A549 (cell line): ENCODE measurements around the gene WDR45B. TPM values are rescaled to one million over a fixed set of nuclear protein-coding genes. Genes with fewer than 3 reads are reported as not detected.

Source experiments
- ATAC-seq, 2 experiments: fragments of 200-7000 bp in 1 of 2; fragments of >200 bp in 1 of 2; cut with Nextera tagmentation in 1 of 2; cut with Tn5 transposase in 1 of 2; 3 replicates each; pipeline versions ENCODE4 v1.8.0 to v1.9.1; 2018 to 2020; ENCODE audit warnings: mild to moderate bottlenecking in 1 of 2, moderate library complexity in 1 of 2
- CTCF ChIA-PET: fragments of 300-600 bp; sonication (Branson Sonifier 250); formaldehyde crosslinking; extraction: SDS; loops from one replicate; lab custom pipeline; 2021; ENCODE audit warnings: antibody characterized with exemption, inconsistent platforms; lab: Yijun Ruan, JAX
- POLR2A ChIA-PET: fragments of 350-600 bp; formaldehyde crosslinking; extraction: SDS; loops from one replicate; lab custom pipeline; 2021; ENCODE audit warnings: antibody characterized with exemption, inconsistent platforms; lab: Yijun Ruan, JAX
- DNase-seq, 2 experiments: peaks; one replicate each; pipeline versions ENCODE4 v3.0.0 to v3.0.0-alpha.2; 2011 to 2016; ENCODE audit warnings: low read depth in 1 of 2, low spot score in 1 of 2
- FAIRE-seq: peaks from 2 replicates; lab custom pipeline; 2011; peaks lifted over from hg19 to GRCh38; lab: Jason Lieb, UNC
- H3K27ac ChIP-seq, 2 experiments: fragments of >200 bp; sonication (Bioruptor Twin); formaldehyde crosslinking; 3 replicates each; pipeline ENCODE4 v1.5.1; 2016 to 2017
- H3K4me1 ChIP-seq: fragments of >200 bp; sonication (Bioruptor Twin); formaldehyde crosslinking; 3 replicates; pipeline ENCODE4 v1.6.1; 2016
- H3K4me2 ChIP-seq: fragments of >200 bp; sonication (Bioruptor Twin); formaldehyde crosslinking; 3 replicates; pipeline ENCODE4 v1.6.1; 2016
- H3K4me3 ChIP-seq: fragments of >200 bp; sonication (Bioruptor Twin); formaldehyde crosslinking; 3 replicates; pipeline ENCODE4 v1.5.1; 2016
- H3K9me3 ChIP-seq: fragments of >200 bp; sonication (Bioruptor Twin); formaldehyde crosslinking; 3 replicates; pipeline ENCODE4 v1.6.1; 2016
- CHD4 ChIP-seq: fragments of 200-600 bp; sonication (generic); IDR thresholded peaks from 2 replicates; pipeline ENCODE4 v1.6.1; 2016; ENCODE audit warnings: antibody characterized with exemption, mild to moderate bottlenecking, borderline replicate concordance
- EHF ChIP-seq: fragments of 250-450 bp; sonication (Bioruptor Pico); IDR thresholded peaks from 2 replicates; pipeline ENCODE4 v1.5.0; 2020; ENCODE audit warnings: mild to moderate bottlenecking
- EP300 ChIP-seq, 2 experiments: fragments of >200 bp; sonication (Bioruptor Twin); formaldehyde crosslinking; IDR thresholded peaks; 2 replicates in 1 of 2; 3 replicates in 1 of 2; pipeline ENCODE4 v1.6.1; 2016 to 2017
- ESRRA ChIP-seq: fragments of 150-350 bp; IDR thresholded peaks from 2 replicates; pipeline ENCODE4 v1.6.1; 2014; ENCODE audit warnings: mild to moderate bottlenecking, low read length, borderline replicate concordance
- FOSL2 ChIP-seq, 2 experiments: fragments of 450-650 bp in 1 of 2; fragments of >200 bp in 1 of 2; sonication (Bioruptor Twin) in 1 of 2; formaldehyde crosslinking; IDR thresholded peaks; 2 replicates each; pipeline versions ENCODE4 v1.5.0 to v1.6.1; 2016 to 2020; ENCODE audit warnings: mild to moderate bottlenecking in 1 of 2, moderate library complexity in 1 of 2
- GATA3 ChIP-seq: IDR thresholded peaks from 2 replicates; pipeline ENCODE4 v1.6.1; 2012; ENCODE audit warnings: borderline replicate concordance
- HMGXB4 ChIP-seq: fragments of 250-450 bp; sonication (Bioruptor Pico); IDR thresholded peaks from 2 replicates; pipeline ENCODE4 v1.5.0; 2021; ENCODE audit warnings: mild to moderate bottlenecking, moderate library complexity, borderline replicate concordance
- JUN ChIP-seq, 2 experiments: fragments of >200 bp; sonication (Bioruptor Twin); formaldehyde crosslinking; IDR thresholded peaks; 2 replicates in 1 of 2; 3 replicates in 1 of 2; pipeline ENCODE4 v1.6.1; 2016 to 2017
- KDM1A ChIP-seq: fragments of 200-600 bp; sonication (generic); IDR thresholded peaks from 2 replicates; pipeline ENCODE4 v1.6.1; 2016; ENCODE audit warnings: low read depth, mild to moderate bottlenecking
- MAFK ChIP-seq: fragments of 450-650 bp; IDR thresholded peaks from 2 replicates; pipeline ENCODE4 v1.6.1; 2014; ENCODE audit not compliant: partially characterized antibody
- MYC ChIP-seq: IDR thresholded peaks from 2 replicates; pipeline ENCODE4 v1.6.1; 2012; ENCODE audit warnings: mild to moderate bottlenecking, inconsistent platforms, low read length, improper control_type of control experiment, borderline replicate concordance
- RAD21 ChIP-seq, 2 experiments: fragments of >200 bp in 1 of 2; sonication (Bioruptor Twin) in 1 of 2; formaldehyde crosslinking in 1 of 2; IDR thresholded peaks in 1 of 2; conservative IDR thresholded peaks in 1 of 2; 2 replicates in 1 of 2; 3 replicates in 1 of 2; pipeline ENCODE4 v1.6.1; 2012 to 2018; ENCODE audit warnings: inconsistent platforms in 1 of 2
- RARB ChIP-seq: fragments of 250-450 bp; sonication (Bioruptor Pico); IDR thresholded peaks from 2 replicates; pipeline ENCODE4 v1.8.0; 2021; ENCODE audit warnings: mild to moderate bottlenecking, moderate library complexity
- RCOR1 ChIP-seq: fragments of 150-350 bp; IDR thresholded peaks from 2 replicates; pipeline ENCODE4 v1.6.1; 2014; ENCODE audit warnings: antibody characterized with exemption, low read length, low read depth
- RNF2 ChIP-seq: fragments of 200-600 bp; sonication (generic); IDR thresholded peaks from 2 replicates; pipeline ENCODE4 v1.6.1; 2016; ENCODE audit warnings: low read depth, mild to moderate bottlenecking, antibody characterized with exemption, moderate library complexity, borderline replicate concordance
- ZNF302 ChIP-seq: fragments of 250-450 bp; sonication (Bioruptor Pico); IDR thresholded peaks from 2 replicates; pipeline ENCODE4 v1.9.0; 2021; ENCODE audit warnings: inconsistent platforms, mild to moderate bottlenecking, moderate library complexity
- WGBS: methylation state at CpG from one replicate; pipeline ENCODE4 v1.1.6; 2017; ENCODE audit errors: missing lambda C conversion rate; 5-methylcytosine and 5-hydroxymethylcytosine counted together
- polyA plus RNA-seq, 4 experiments: library from polyadenylated mRNA; depleted of rRNA in 3 of 4; stranded (reverse); fragments of >200 nt; fragmentation: RNase III in 1 of 4; extraction: RNeasy Plus Mini Kit Qiagen cat#74134 plus additional on column Dnase treatment in 1 of 4; gene quantifications; 2 replicates in 3 of 4; 3 replicates in 1 of 4; pipeline ENCODE4 v1.2.3, GENCODE V29; 2011 to 2017
- TF ChIP-seq, protein P1 (sequence below): fragments of 250-450 bp; sonication (Bioruptor Pico); IDR thresholded peaks from 2 replicates; pipeline ENCODE4 v1.5.0; 2020; ENCODE audit warnings: low read depth, mild to moderate bottlenecking, moderate library complexity

WDR45B gene
- polyA plus RNA-seq, 2 of the 4 experiments (the other 2 are of a cell fraction): 88.2 to 124 TPM

GRCh38 chr17:82638183-82638773 lies 10.0 kb downstream of the WDR45B start (continued):
- no peak for TF ChIP-seq RNF2
- no peak for TF ChIP-seq KDM1A
- no peak for TF ChIP-seq MAFK

DNA sequence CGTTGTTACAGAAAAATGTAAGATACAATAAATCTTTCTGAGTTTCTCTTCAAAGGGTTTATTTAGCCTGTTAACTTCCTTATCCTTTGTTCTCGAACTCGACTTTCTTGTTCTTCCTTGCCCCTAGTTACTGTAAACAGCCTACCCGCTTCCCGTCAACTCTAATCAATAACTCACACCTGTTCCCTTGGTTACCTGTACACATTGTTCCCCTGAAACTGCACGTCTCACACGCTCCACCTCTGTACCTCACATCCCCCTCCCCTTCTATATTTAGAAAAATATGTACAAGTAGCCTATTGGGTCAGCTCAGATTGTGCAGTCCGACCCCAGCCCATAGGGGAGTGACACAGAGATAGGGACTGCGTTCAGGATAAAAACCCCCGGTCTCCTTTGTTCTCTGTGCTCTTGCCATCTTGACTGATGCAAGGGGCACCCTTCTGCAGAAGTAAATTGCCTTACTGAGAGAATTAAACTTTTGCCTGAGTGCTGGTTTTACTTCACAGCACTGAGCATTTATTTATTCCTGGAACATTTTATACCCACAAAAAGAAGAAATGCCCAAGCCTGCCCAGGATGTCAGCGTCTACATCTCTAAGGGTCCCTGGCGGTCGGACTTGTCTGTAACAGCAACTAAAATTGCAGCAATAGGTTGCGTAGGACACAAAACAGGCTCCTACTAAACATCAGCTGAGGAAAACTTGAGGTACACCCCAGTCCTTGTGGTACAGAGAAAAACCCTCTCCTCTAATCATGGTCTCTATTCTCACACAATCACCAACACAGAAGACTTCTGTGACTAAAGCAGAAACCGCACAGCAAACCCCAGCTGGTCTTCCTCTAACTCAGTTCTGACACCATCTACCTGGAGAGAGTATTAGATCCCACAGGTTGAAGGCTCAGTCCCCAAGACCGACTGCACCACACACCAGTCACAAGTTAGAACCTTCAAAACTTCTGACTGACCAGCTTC lies 11.3 kb downstream of the WDR45B start:
- Histone ChIP-seq H3K4me3 (no peak overlapping the region), H3K27ac (no peak overlapping the region), H3K4me1 (no peaks in the 10 kb centered on the region), H3K9me3 (no peaks in the 10 kb centered on the region), H3K4me2 (no peak overlapping the region)
- WGBS: 87% methylated on average over 16 of the region's 16 CpGs
- ChIA-PET POLR2A (no interaction called here), CTCF (interaction anchor here (0.6 to 1.6 kb wide), 6 partner anchors 15 to 139 kb away, joined by 3 to 7 read pairs (median 3); no protein-coding TSS in a partner anchor)
- DNase-seq: no peak
- no peak for TF ChIP-seq RAD21 (conservative IDR thresholded peaks at IDR 0.05 in 1 of 2, IDR thresholded peaks at IDR 0.05 in 1 of 2)
- no peak for FAIRE-seq
- no peak for ATAC-seq

DNA sequence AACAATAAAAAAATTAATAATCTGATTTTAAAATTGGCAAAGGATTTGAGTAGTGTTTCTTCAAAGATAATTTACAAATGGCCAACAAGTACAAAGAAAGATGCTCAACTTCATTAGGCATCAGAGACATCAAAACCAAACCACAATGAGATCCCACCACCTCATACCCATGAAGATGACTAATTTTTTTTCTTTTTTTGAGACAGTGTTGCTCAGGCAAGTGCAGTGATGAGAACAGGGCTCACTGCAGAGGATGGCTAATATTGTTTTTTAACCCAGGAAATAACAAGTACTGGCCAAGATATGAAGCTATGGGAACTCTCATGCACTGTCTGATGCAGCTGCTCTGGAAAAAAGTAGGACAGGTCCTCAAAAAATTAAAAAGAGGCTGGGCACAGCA lies 14.9 kb downstream of the WDR45B start:
- ChIA-PET POLR2A (no interaction called here), CTCF (interaction anchor here (1.2 kb wide), 1 partner anchor 9 kb away, joined by 3 read pairs; no protein-coding TSS in a partner anchor)
- FAIRE-seq: no peak
- ATAC-seq: no peak
- Histone ChIP-seq H3K4me3 (no peak overlapping the region), H3K4me1 (no peaks in the 10 kb centered on the region), H3K27ac (no peak overlapping the region), H3K4me2 (no peak overlapping the region), H3K9me3 (no peaks in the 10 kb centered on the region)
- TF ChIP-seq FOSL2 (IDR thresholded peaks at IDR 0.05): no peak
- no peak for TF ChIP-seq FOSL2 (CRISPR knock-in tag; IDR thresholded peaks at IDR 0.05)
- no peak for TF ChIP-seq MYC
- TF ChIP-seq CHD4: no peak
- no peak for TF ChIP-seq RCOR1
- TF ChIP-seq, protein P1, sequence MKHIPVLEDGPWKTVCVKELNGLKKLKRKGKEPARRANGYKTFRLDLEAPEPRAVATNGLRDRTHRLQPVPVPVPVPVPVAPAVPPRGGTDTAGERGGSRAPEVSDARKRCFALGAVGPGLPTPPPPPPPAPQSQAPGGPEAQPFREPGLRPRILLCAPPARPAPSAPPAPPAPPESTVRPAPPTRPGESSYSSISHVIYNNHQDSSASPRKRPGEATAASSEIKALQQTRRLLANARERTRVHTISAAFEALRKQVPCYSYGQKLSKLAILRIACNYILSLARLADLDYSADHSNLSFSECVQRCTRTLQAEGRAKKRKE: no peak
- TF ChIP-seq EHF (CRISPR knock-in tag): no peak
- no peak for TF ChIP-seq ESRRA
- TF ChIP-seq RAD21 (conservative IDR thresholded peaks at IDR 0.05 in 1 of 2, IDR thresholded peaks at IDR 0.05 in 1 of 2): no peak
- no peak for DNase-seq

DNA sequence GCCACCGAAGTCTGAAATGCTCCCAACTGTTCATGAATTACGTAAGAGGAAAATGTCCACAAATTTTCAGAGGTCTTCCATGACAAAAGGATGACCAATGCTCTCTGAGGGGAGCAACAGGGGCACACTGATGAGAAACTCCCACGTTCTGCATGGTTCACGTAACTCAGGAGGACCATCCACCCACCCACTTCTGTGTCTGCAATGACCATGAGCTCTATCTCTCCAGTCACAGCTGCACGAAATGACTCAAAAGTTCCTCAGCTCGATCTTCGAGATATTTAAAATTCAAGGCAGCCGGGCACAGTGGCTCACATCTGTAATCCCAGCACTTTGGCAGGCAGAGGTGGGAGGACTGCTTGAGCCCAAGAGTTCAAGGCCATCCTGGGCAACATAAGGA lies 15.8 kb downstream of the WDR45B start:
- Histone ChIP-seq H3K27ac (no peak overlapping the region), H3K4me1 (no peaks in the 10 kb centered on the region), H3K9me3 (no peaks in the 10 kb centered on the region), H3K4me3 (no peak overlapping the region), H3K4me2 (no peak overlapping the region)
- ChIA-PET POLR2A (no interaction called here), CTCF (interaction anchor here (1.2 to 1.5 kb wide), 2 partner anchors 10 kb away, joined by 3 to 5 read pairs; no protein-coding TSS in a partner anchor)
- no peak for TF ChIP-seq JUN (IDR thresholded peaks at IDR 0.05)
- no peak for TF ChIP-seq EP300 (IDR thresholded peaks at IDR 0.05)
- no peak for TF ChIP-seq ZNF302 (CRISPR knock-in tag)
- no peak for TF ChIP-seq RARB (CRISPR knock-in tag)
- TF ChIP-seq HMGXB4 (CRISPR knock-in tag): no peak
- no peak for TF ChIP-seq GATA3
- no peak for FAIRE-seq
- no peak for DNase-seq
- ATAC-seq: no peak
- WGBS: 95% methylated on average over 8 of the region's 8 CpGs
